ENCODE data around the gene CD109.

CD109 gene

DNA sequence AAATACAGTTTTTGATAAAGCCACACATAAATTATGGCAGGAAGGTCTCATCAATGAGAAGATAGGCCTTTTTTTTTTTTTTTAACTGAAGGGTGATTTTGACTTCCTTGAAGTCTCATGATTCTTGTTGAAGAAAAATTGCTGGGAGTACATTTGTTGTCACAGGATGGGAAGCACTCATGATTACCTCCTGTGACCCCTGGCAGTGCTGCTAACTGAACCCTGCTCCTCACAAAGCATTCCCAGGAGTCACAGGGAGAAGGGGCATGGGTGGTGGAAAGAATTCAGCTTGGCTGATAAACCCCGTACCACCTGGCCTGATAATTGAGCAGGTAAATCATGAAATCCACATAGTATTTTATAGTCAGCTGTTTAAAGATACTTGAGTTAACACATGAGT, 86.9 kb downstream of the CD109 start:
- no peak for DNase-seq
- no peaks in the 10 kb centered on the region for H3K36me3 ChIP-seq (ENCODE audit: control insufficient read depth, insufficient read depth, low read length)
- no peak overlapping the region for H3K4me3 ChIP-seq (ENCODE audit: insufficient read depth, low read depth, low read length, poor library complexity, severe bottlenecking)
- no peaks in the 10 kb centered on the region for H3K27me3 ChIP-seq (replicated peaks; ENCODE audit: control insufficient read depth, insufficient read depth, low read length, poor library complexity, severe bottlenecking)
- no peaks in the 10 kb centered on the region for H3K4me1 ChIP-seq (ENCODE audit: control insufficient read depth, insufficient read depth, low read length, poor library complexity, severe bottlenecking)
- H3K27ac ChIP-seq (ENCODE audit: insufficient read depth, low read length, poor library complexity, severe bottlenecking), result no peak overlapping the region
- H3K9me3 ChIP-seq (ENCODE audit: control insufficient read depth, low read length), result no peaks in the 10 kb centered on the region

DNA sequence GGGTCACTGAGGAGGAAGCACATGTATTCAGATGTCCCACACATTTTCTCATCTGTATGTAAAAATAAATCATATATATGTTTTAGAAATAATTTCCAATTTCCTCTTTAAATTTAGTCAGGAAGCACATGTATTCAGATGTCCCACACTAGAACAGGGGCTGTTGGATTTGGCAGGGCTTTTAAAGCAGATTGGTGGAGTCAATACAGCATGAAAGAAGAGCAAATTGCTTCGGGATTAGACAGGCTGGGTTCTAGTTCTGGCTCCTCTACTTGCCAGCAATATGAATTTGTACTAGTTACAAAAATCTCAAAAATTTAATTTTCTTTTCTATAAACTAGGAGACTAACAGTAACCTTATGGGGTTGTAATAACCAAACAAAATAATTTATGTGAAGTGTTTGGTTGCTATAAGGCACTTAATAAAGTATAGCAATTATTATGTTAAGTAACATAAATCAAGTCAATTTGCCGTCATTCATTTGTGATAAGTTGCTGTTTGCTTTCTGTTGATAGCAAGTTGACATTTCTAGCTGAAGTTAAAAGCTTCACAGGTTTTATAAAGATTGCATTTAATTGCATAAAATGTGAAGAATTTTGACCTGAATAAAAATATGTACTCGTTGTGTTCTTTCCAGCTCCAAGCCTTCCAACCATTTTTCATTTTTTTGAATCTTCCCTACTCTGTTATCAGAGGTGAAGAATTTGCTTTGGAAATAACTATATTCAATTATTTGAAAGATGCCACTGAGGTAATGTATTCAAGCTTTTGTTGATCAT, 88.9 kb downstream of the CD109 start:
- no peaks in the 10 kb centered on the region for H3K36me3 ChIP-seq (ENCODE audit: control insufficient read depth, insufficient read depth, low read length)

GRCh38 chr6:73790574-73790973, 94.6 kb downstream of the CD109 start:
- Histone ChIP-seq H3K27me3 (replicated peaks; ENCODE audit: control insufficient read depth, insufficient read depth, low read length, poor library complexity, severe bottlenecking) (no peaks in the 10 kb centered on the region), H3K27ac (ENCODE audit: insufficient read depth, low read length, poor library complexity, severe bottlenecking) (no peak overlapping the region), H3K4me3 (ENCODE audit: insufficient read depth, low read depth, low read length, poor library complexity, severe bottlenecking) (no peak overlapping the region), H3K36me3 (ENCODE audit: control insufficient read depth, insufficient read depth, low read length) (no peaks in the 10 kb centered on the region), H3K4me1 (ENCODE audit: control insufficient read depth, insufficient read depth, low read length, poor library complexity, severe bottlenecking) (no peaks in the 10 kb centered on the region), H3K9me3 (ENCODE audit: control insufficient read depth, low read length) (no peaks in the 10 kb centered on the region)
- DNase-seq, result no peak

More for the DNA sequence above, 88.9 kb downstream of the CD109 start:
- no peak overlapping the region for H3K27ac ChIP-seq (ENCODE audit: insufficient read depth, low read length, poor library complexity, severe bottlenecking)
- H3K27me3 ChIP-seq (replicated peaks; ENCODE audit: control insufficient read depth, insufficient read depth, low read length, poor library complexity, severe bottlenecking), result no peaks in the 10 kb centered on the region
- H3K4me3 ChIP-seq (ENCODE audit: insufficient read depth, low read depth, low read length, poor library complexity, severe bottlenecking), result no peak overlapping the region
- no peaks in the 10 kb centered on the region for H3K9me3 ChIP-seq (ENCODE audit: control insufficient read depth, low read length)
- no peaks in the 10 kb centered on the region for H3K4me1 ChIP-seq (ENCODE audit: control insufficient read depth, insufficient read depth, low read length, poor library complexity, severe bottlenecking)
- no peak for DNase-seq

DNA sequence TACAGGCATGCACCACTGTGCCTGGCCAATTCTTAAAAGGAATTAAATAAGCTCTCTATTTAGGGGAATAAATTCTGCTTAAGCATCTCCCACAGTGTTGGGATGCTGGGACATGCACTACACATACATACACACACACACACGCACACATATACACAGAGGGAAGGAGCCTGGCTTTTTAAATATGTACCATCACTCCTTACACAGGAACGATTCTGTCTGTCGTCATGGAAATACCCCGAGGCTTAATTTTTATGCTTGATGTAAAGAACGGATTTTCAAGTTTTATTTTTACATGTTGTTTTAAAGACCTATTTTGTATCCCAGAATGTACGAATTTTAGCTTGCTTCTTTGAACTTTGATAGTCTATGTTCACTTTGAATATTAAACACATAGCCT, 95.3 kb downstream of the CD109 start:
- Histone ChIP-seq H3K27ac (ENCODE audit: insufficient read depth, low read length, poor library complexity, severe bottlenecking) (no peak overlapping the region), H3K4me1 (ENCODE audit: control insufficient read depth, insufficient read depth, low read length, poor library complexity, severe bottlenecking) (no peaks in the 10 kb centered on the region), H3K4me3 (ENCODE audit: insufficient read depth, low read depth, low read length, poor library complexity, severe bottlenecking) (no peak overlapping the region), H3K36me3 (ENCODE audit: control insufficient read depth, insufficient read depth, low read length) (no peaks in the 10 kb centered on the region), H3K27me3 (replicated peaks; ENCODE audit: control insufficient read depth, insufficient read depth, low read length, poor library complexity, severe bottlenecking) (no peaks in the 10 kb centered on the region), H3K9me3 (ENCODE audit: control insufficient read depth, low read length) (no peaks in the 10 kb centered on the region)
- DNase-seq, result no peak

DNA sequence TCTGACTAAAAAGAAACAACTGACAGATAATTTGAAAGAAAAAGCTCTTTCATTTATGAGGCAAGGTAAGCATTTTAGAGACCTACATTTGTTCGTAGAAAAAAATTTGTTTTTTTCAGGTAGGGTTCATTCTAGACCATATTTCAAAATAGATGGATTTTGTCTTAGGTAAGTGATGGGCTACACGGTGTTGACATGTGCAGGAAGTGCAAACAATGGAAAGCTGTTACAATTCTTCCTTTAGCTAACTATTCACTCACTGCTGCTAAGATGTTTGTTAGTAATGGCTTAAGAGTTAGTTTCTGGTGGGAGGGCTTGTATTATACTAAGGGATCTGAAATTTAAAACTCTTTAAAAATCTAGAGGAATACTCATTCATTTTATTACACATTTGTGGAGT, 96.7 kb downstream of the CD109 start:
- Histone ChIP-seq H3K4me3 (ENCODE audit: insufficient read depth, low read depth, low read length, poor library complexity, severe bottlenecking) (no peak overlapping the region), H3K36me3 (ENCODE audit: control insufficient read depth, insufficient read depth, low read length) (no peaks in the 10 kb centered on the region), H3K4me1 (ENCODE audit: control insufficient read depth, insufficient read depth, low read length, poor library complexity, severe bottlenecking) (no peaks in the 10 kb centered on the region), H3K27ac (ENCODE audit: insufficient read depth, low read length, poor library complexity, severe bottlenecking) (no peak overlapping the region), H3K27me3 (replicated peaks; ENCODE audit: control insufficient read depth, insufficient read depth, low read length, poor library complexity, severe bottlenecking) (no peaks in the 10 kb centered on the region), H3K9me3 (ENCODE audit: control insufficient read depth, low read length) (no peaks in the 10 kb centered on the region)
- no peak for DNase-seq

- no peaks in the 10 kb centered on the region for H3K27me3 ChIP-seq (replicated peaks; ENCODE audit: control insufficient read depth, insufficient read depth, low read length, poor library complexity, severe bottlenecking)
- H3K9me3 ChIP-seq (ENCODE audit: control insufficient read depth, low read length), result no peaks in the 10 kb centered on the region
- H3K4me3 ChIP-seq (ENCODE audit: insufficient read depth, low read depth, low read length, poor library complexity, severe bottlenecking), result no peak overlapping the region
- no peaks in the 10 kb centered on the region for H3K36me3 ChIP-seq (ENCODE audit: control insufficient read depth, insufficient read depth, low read length)
- no peak overlapping the region for H3K27ac ChIP-seq (ENCODE audit: insufficient read depth, low read length, poor library complexity, severe bottlenecking)
- DNase-seq, result no peak
- no peaks in the 10 kb centered on the region for H3K4me1 ChIP-seq (ENCODE audit: control insufficient read depth, insufficient read depth, low read length, poor library complexity, severe bottlenecking)
Observed at GRCh38 chr6:73796881-73797280, 100.9 kb downstream of the CD109 start.

GRCh38 chr6:73797861-73798260, 101.9 kb downstream of the CD109 start:
- no peak overlapping the region for H3K4me3 ChIP-seq (ENCODE audit: insufficient read depth, low read depth, low read length, poor library complexity, severe bottlenecking)
- H3K4me1 ChIP-seq (ENCODE audit: control insufficient read depth, insufficient read depth, low read length, poor library complexity, severe bottlenecking), result no peaks in the 10 kb centered on the region
- H3K36me3 ChIP-seq (ENCODE audit: control insufficient read depth, insufficient read depth, low read length), result no peaks in the 10 kb centered on the region
- H3K27me3 ChIP-seq (replicated peaks; ENCODE audit: control insufficient read depth, insufficient read depth, low read length, poor library complexity, severe bottlenecking), result no peaks in the 10 kb centered on the region
- H3K9me3 ChIP-seq (ENCODE audit: control insufficient read depth, low read length), result no peaks in the 10 kb centered on the region
- DNase-seq, result no peak
- H3K27ac ChIP-seq (ENCODE audit: insufficient read depth, low read length, poor library complexity, severe bottlenecking), result no peak overlapping the region

DNA sequence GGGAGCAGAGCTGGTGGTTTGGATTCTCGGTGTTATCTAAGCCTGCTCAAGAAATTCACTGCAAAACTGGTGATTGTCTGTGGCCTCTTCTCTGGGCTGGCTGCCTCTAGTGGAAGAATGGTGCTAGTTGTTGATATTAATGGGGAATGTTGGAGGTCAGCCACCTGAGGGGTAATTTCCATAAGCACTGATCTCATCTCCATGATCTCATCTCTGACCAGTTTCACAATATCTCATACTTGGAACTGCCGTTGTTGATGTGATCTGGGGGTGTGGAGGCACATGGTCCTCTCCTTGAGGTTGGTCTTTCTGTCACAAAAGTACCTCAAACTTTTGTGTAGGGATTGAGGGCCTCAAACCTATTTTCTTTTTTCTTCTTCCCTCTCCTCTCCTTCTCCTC, 102.6 kb downstream of the CD109 start:
- Histone ChIP-seq H3K9me3 (ENCODE audit: control insufficient read depth, low read length) (no peaks in the 10 kb centered on the region), H3K4me1 (ENCODE audit: control insufficient read depth, insufficient read depth, low read length, poor library complexity, severe bottlenecking) (no peaks in the 10 kb centered on the region), H3K36me3 (ENCODE audit: control insufficient read depth, insufficient read depth, low read length) (no peaks in the 10 kb centered on the region), H3K27ac (ENCODE audit: insufficient read depth, low read length, poor library complexity, severe bottlenecking) (no peak overlapping the region), H3K4me3 (ENCODE audit: insufficient read depth, low read depth, low read length, poor library complexity, severe bottlenecking) (no peak overlapping the region), H3K27me3 (replicated peaks; ENCODE audit: control insufficient read depth, insufficient read depth, low read length, poor library complexity, severe bottlenecking) (no peaks in the 10 kb centered on the region)
- no peak for DNase-seq

DNA sequence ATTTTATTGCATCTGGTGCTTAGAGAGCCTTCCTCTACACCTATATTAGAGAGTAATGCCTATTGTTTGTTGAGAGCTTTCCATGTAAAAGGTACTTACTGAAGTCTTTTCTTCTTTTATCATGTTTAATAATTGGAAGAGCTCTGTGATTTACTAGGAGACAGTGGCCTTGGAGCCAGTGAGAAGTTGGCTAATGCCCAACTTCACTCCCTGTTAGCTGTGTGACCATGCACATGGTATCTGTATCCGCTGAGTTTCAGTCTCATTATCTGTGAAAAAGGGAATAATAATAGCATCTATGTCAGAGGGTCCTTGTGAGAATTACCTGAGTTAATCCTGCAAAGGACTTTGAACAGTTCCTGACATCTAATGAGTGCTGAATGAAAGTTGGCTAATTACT, 105.0 kb downstream of the CD109 start:
- H3K9me3 ChIP-seq (ENCODE audit: control insufficient read depth, low read length), result no peaks in the 10 kb centered on the region
- H3K4me1 ChIP-seq (ENCODE audit: control insufficient read depth, insufficient read depth, low read length, poor library complexity, severe bottlenecking), result no peaks in the 10 kb centered on the region
- H3K36me3 ChIP-seq (ENCODE audit: control insufficient read depth, insufficient read depth, low read length), result no peaks in the 10 kb centered on the region
- DNase-seq, result no peak
- H3K27ac ChIP-seq (ENCODE audit: insufficient read depth, low read length, poor library complexity, severe bottlenecking), result no peak overlapping the region
- H3K4me3 ChIP-seq (ENCODE audit: insufficient read depth, low read depth, low read length, poor library complexity, severe bottlenecking), result no peak overlapping the region
- H3K27me3 ChIP-seq (replicated peaks; ENCODE audit: control insufficient read depth, insufficient read depth, low read length, poor library complexity, severe bottlenecking), result no peaks in the 10 kb centered on the region

GRCh38 chr6:73801652-73802268, 105.8 kb downstream of the CD109 start:
- H3K9me3 ChIP-seq (ENCODE audit: control insufficient read depth, low read length), result no peaks in the 10 kb centered on the region
- H3K27ac ChIP-seq (ENCODE audit: insufficient read depth, low read length, poor library complexity, severe bottlenecking), result no peak overlapping the region
- H3K27me3 ChIP-seq (replicated peaks; ENCODE audit: control insufficient read depth, insufficient read depth, low read length, poor library complexity, severe bottlenecking), result no peaks in the 10 kb centered on the region
- no peaks in the 10 kb centered on the region for H3K4me1 ChIP-seq (ENCODE audit: control insufficient read depth, insufficient read depth, low read length, poor library complexity, severe bottlenecking)
- no peak overlapping the region for H3K4me3 ChIP-seq (ENCODE audit: insufficient read depth, low read depth, low read length, poor library complexity, severe bottlenecking)
- no peaks in the 10 kb centered on the region for H3K36me3 ChIP-seq (ENCODE audit: control insufficient read depth, insufficient read depth, low read length)
- DNase-seq, result no peak
